D721Med (cell line): Measurements from ENCODE around the gene SYT13.

Experiments used
- DNase-seq: peaks from one replicate; pipeline ENCODE4 v3.0.0; 2011; ENCODE audit warnings: low spot score; ENCODE audit not compliant: insufficient read length
- FAIRE-seq: peaks from 2 replicates; lab custom pipeline; 2011; peaks lifted over from hg19 to GRCh38; lab: Jason Lieb, UNC
- CTCF ChIP-seq: IDR thresholded peaks from 2 replicates; pipeline ENCODE4 v1.5.1; 2012; ENCODE audit warnings: mild to moderate bottlenecking, control low read depth; ENCODE audit not compliant: insufficient read depth; ENCODE audit errors: missing control alignments

SYT13 gene

GRCh38 chr11:45305874-45306623 lies 19.9 kb upstream of the SYT13 start:
- TF ChIP-seq CTCF: no peak
- FAIRE-seq (no peak), DNase-seq (no peak)

GRCh38 chr11:45304992-45305335 lies 18.8 kb upstream of the SYT13 start:
- TF ChIP-seq CTCF: no peak
- DNase-seq: no peak
- FAIRE-seq: no peak

GRCh38 chr11:45304111-45304991 lies 18.2 kb upstream of the SYT13 start:
- DNase-seq (no peak), FAIRE-seq (no peak)
- no peak for TF ChIP-seq CTCF

- no peak for DNase-seq
- no peak for TF ChIP-seq CTCF
- no peak for FAIRE-seq
Observed at GRCh38 chr11:45303316-45303715, 17.2 kb upstream of the SYT13 start.

GRCh38 chr11:45301537-45302246 lies 15.6 kb upstream of the SYT13 start:
- TF ChIP-seq CTCF: no peak
- no peak for DNase-seq
- FAIRE-seq: no peak

- DNase-seq (no peak), FAIRE-seq (no peak)
- no peak for TF ChIP-seq CTCF
Observed at GRCh38 chr11:45300715-45301114, 14.6 kb upstream of the SYT13 start.
